ENCODE results near the gene RBM5. TPM values are rescaled to one million over a fixed set of nuclear protein-coding genes. Genes with fewer than 3 reads are reported as not detected.

The RBM5 gene
- total RNA-seq, 1 donor from 2014 or later, result 124 TPM

GRCh38 chr3:50127251-50127691 lies 38.6 kb downstream of the RBM5 start:
- Histone ChIP-seq H3K36me3 (ENCODE audit: insufficient read depth, low read length) (no peaks in the 10 kb centered on the region), H2AFZ (ENCODE audit: low read depth, low read length) (no peak overlapping the region), H3K4me3 (ENCODE audit: insufficient read depth, low read depth, low read length) (no peak overlapping the region), H3K4me2 (ENCODE audit: low read length) (no peak overlapping the region), H3K9me3 (ENCODE audit: insufficient read depth, low read depth, low read length) (no peaks in the 10 kb centered on the region), H4K20me1 (ENCODE audit: insufficient read depth, low read length) (peaks cover 9% of the 10 kb centered on the region), H3K4me1 (ENCODE audit: insufficient read depth, low read length) (peaks cover 7% of the 10 kb centered on the region), H3K79me2 (ENCODE audit: insufficient read depth, low read length) (no peaks in the 10 kb centered on the region), H3K9ac (ENCODE audit: low read length) (no peak overlapping the region), H3K27ac (ENCODE audit: low read depth, low read length) (no peak overlapping the region), H3K27me3 (ENCODE audit: insufficient read depth, low read length) (no peaks in the 10 kb centered on the region)
- no peaks in the 10 kb centered on the region for H3K36me3 Mint-ChIP-seq (ENCODE audit: low read depth, unreplicated experiment)
- peaks cover 7% of the 10 kb centered on the region for H3K4me1 Mint-ChIP-seq (ENCODE audit: low read depth, unreplicated experiment)
- TF ChIP-seq EZH2 (IDR thresholded peaks at IDR 0.05; ENCODE audit: insufficient read depth, low read length), result no peak
- TF ChIP-seq CTCF (IDR thresholded peaks at IDR 0.05; ENCODE audit: insufficient read depth, low read depth, low read length), result no peak
- DNase-seq (ENCODE audit: low read depth) (no peak), FAIRE-seq (no peak)
- no peak overlapping the region for H3K4me3 Mint-ChIP-seq (ENCODE audit: unreplicated experiment)
- no peak overlapping the region for H3K27ac Mint-ChIP-seq (ENCODE audit: unreplicated experiment)
- H3K9me3 Mint-ChIP-seq (ENCODE audit: unreplicated experiment), result no peaks in the 10 kb centered on the region
- peaks cover 9% of the 10 kb centered on the region for H3K27me3 Mint-ChIP-seq (ENCODE audit: low read depth, unreplicated experiment)

GRCh38 chr3:50128001-50128400 lies 39.3 kb downstream of the RBM5 start:
- no peak for TF ChIP-seq EZH2 (IDR thresholded peaks at IDR 0.05; ENCODE audit: insufficient read depth, low read length)
- TF ChIP-seq CTCF (IDR thresholded peaks at IDR 0.05; ENCODE audit: insufficient read depth, low read depth, low read length), result no peak
- Mint-ChIP-seq H3K27ac (ENCODE audit: unreplicated experiment) (no peak overlapping the region), H3K9me3 (ENCODE audit: unreplicated experiment) (no peaks in the 10 kb centered on the region), H3K4me1 (ENCODE audit: low read depth, unreplicated experiment) (peaks cover 7% of the 10 kb centered on the region), H3K4me3 (ENCODE audit: unreplicated experiment) (peak overlapping the region; percentile 12), H3K36me3 (ENCODE audit: low read depth, unreplicated experiment) (no peaks in the 10 kb centered on the region), H3K27me3 (ENCODE audit: low read depth, unreplicated experiment) (peaks cover 14% of the 10 kb centered on the region)
- peaks cover 4% of the 10 kb centered on the region for H4K20me1 ChIP-seq (ENCODE audit: insufficient read depth, low read length)
- no peaks in the 10 kb centered on the region for H3K36me3 ChIP-seq (ENCODE audit: insufficient read depth, low read length)
- H3K9ac ChIP-seq (ENCODE audit: low read length), result no peak overlapping the region
- no peak for DNase-seq (ENCODE audit: low read depth)
- no peaks in the 10 kb centered on the region for H3K9me3 ChIP-seq (ENCODE audit: insufficient read depth, low read depth, low read length)
- no peak overlapping the region for H3K4me3 ChIP-seq (ENCODE audit: insufficient read depth, low read depth, low read length)
- no peak overlapping the region for H2AFZ ChIP-seq (ENCODE audit: low read depth, low read length)
- no peaks in the 10 kb centered on the region for H3K79me2 ChIP-seq (ENCODE audit: insufficient read depth, low read length)
- H3K27me3 ChIP-seq (ENCODE audit: insufficient read depth, low read length), result no peaks in the 10 kb centered on the region
- H3K4me2 ChIP-seq (ENCODE audit: low read length), result no peak overlapping the region
- peaks cover 7% of the 10 kb centered on the region for H3K4me1 ChIP-seq (ENCODE audit: insufficient read depth, low read length)
- no peak overlapping the region for H3K27ac ChIP-seq (ENCODE audit: low read depth, low read length)
- no peak for FAIRE-seq

GRCh38 chr3:50130436-50130835 lies 41.7 kb downstream of the RBM5 start:
- DNase-seq (ENCODE audit: low read depth), result no peak
- Histone ChIP-seq H3K36me3 (ENCODE audit: insufficient read depth, low read length) (no peaks in the 10 kb centered on the region), H3K4me2 (ENCODE audit: low read length) (no peak overlapping the region), H4K20me1 (ENCODE audit: insufficient read depth, low read length) (no peaks in the 10 kb centered on the region), H2AFZ (ENCODE audit: low read depth, low read length) (no peak overlapping the region), H3K79me2 (ENCODE audit: insufficient read depth, low read length) (no peaks in the 10 kb centered on the region), H3K9me3 (ENCODE audit: insufficient read depth, low read depth, low read length) (no peaks in the 10 kb centered on the region), H3K4me3 (ENCODE audit: insufficient read depth, low read depth, low read length) (no peak overlapping the region), H3K4me1 (ENCODE audit: insufficient read depth, low read length) (no peaks in the 10 kb centered on the region), H3K27me3 (ENCODE audit: insufficient read depth, low read length) (no peaks in the 10 kb centered on the region), H3K27ac (ENCODE audit: low read depth, low read length) (no peak overlapping the region), H3K9ac (ENCODE audit: low read length) (no peak overlapping the region)
- H3K36me3 Mint-ChIP-seq (ENCODE audit: low read depth, unreplicated experiment), result no peaks in the 10 kb centered on the region
- peaks cover 6% of the 10 kb centered on the region for H3K4me1 Mint-ChIP-seq (ENCODE audit: low read depth, unreplicated experiment)
- H3K4me3 Mint-ChIP-seq (ENCODE audit: unreplicated experiment), result no peak overlapping the region
- H3K27me3 Mint-ChIP-seq (ENCODE audit: low read depth, unreplicated experiment), result peaks cover 29% of the 10 kb centered on the region
- no peak overlapping the region for H3K27ac Mint-ChIP-seq (ENCODE audit: unreplicated experiment)
- no peak for FAIRE-seq
- no peak for TF ChIP-seq CTCF (IDR thresholded peaks at IDR 0.05; ENCODE audit: insufficient read depth, low read depth, low read length)
- TF ChIP-seq EZH2 (IDR thresholded peaks at IDR 0.05; ENCODE audit: insufficient read depth, low read length), result no peak
- H3K9me3 Mint-ChIP-seq (ENCODE audit: unreplicated experiment), result no peaks in the 10 kb centered on the region
